Panc1 (cell line): Measurements from ENCODE around the gene AADACL3. TPM values are rescaled to one million over a fixed set of nuclear protein-coding genes. Genes with fewer than 3 reads are reported as not detected.

Experiments
- ATAC-seq: fragments of 200-7000 bp; cut with Tn5 transposase; 2 replicates; pipeline ENCODE4 v1.9.1; 2020; ENCODE audit warnings: mild to moderate bottlenecking, moderate library complexity
- BruUV-seq: library from RNA; stranded (reverse); fragments of 400-500 nt; replicated peaks from 2 replicates; lab custom pipeline; 2021; lab: Mats Ljungman, UMichigan
- CTCF ChIA-PET: fragments of 300-600 bp; sonication (Branson Sonifier 250); formaldehyde crosslinking; loops from one replicate; lab custom pipeline; 2022; ENCODE audit warnings: antibody characterized with exemption; lab: Charles Lee
- POLR2A ChIA-PET: fragments of 300-600 bp; sonication (Branson Sonifier 250); formaldehyde crosslinking; loops from one replicate; lab custom pipeline; 2022; ENCODE audit warnings: antibody characterized with exemption; lab: Charles Lee
- DNase-seq: peaks from one replicate; pipeline ENCODE4 v3.0.0-alpha.2; 2010; ENCODE audit warnings: low read depth, low spot score
- H3K27ac ChIP-seq: 2 replicates; pipeline ENCODE4 v1.5.1; 2011; ENCODE audit warnings: mild to moderate bottlenecking, low read length, inconsistent platforms
- H3K27me3 ChIP-seq: fragments of 200-500 bp; sonication (Bioruptor generic); 2 replicates; pipeline ENCODE4 v1.6.0; 2014; ENCODE audit warnings: low read length, inconsistent platforms; ENCODE audit not compliant: control insufficient read depth, insufficient read depth
- H3K36me3 ChIP-seq: fragments of 200-500 bp; sonication (Bioruptor generic); 2 replicates; pipeline ENCODE4 v1.5.1; 2014; ENCODE audit warnings: inconsistent platforms, mild to moderate bottlenecking, low read length, moderate library complexity; ENCODE audit not compliant: control insufficient read depth, insufficient read depth
- H3K4me1 ChIP-seq: 2 replicates; pipeline ENCODE4 v1.5.1; 2011; ENCODE audit warnings: inconsistent platforms, mild to moderate bottlenecking, low read length, moderate library complexity; ENCODE audit not compliant: control insufficient read depth, insufficient read depth
- H3K4me3 ChIP-seq, 2 experiments: 2 replicates each; pipeline ENCODE4 v1.5.1; 2011 to 2012; ENCODE audit warnings: low read depth in 2 of 2, low read length in 2 of 2, mild to moderate bottlenecking in 2 of 2, inconsistent platforms in 1 of 2, moderate library complexity in 1 of 2
- H3K9me3 ChIP-seq: fragments of 200-500 bp; sonication (Bioruptor generic); 2 replicates; pipeline ENCODE4 v1.5.1; 2014; ENCODE audit warnings: low read depth, mild to moderate bottlenecking, inconsistent platforms, low read length, moderate library complexity; ENCODE audit not compliant: control insufficient read depth, insufficient read depth
- POLR2AphosphoS5 ChIP-seq: IDR thresholded peaks from 2 replicates; pipeline ENCODE4 v1.6.1; 2012; ENCODE audit warnings: mild to moderate bottlenecking, low read depth, low read length, moderate library complexity
- SIN3A ChIP-seq: IDR thresholded peaks from 2 replicates; pipeline ENCODE4 v1.6.1; 2012; ENCODE audit warnings: low read depth, mild to moderate bottlenecking, low read length, moderate library complexity, borderline replicate concordance; ENCODE audit not compliant: insufficient read depth
- TCF7L2 ChIP-seq: IDR thresholded peaks from 2 replicates; pipeline ENCODE4 v1.6.1; 2011; ENCODE audit warnings: mild to moderate bottlenecking, low read depth, low read length, inconsistent platforms
- in situ Hi-C: cut with HindIII; loops from 2 replicates; pipeline ENCODE4 v1.10.0; 2016; ENCODE audit warnings: low sequenced_read_pairs, low pct_unique_long_range_greater_than_20kb
- intact Hi-C: fragments of 100-400 bp; cut with micrococcal nuclease; formaldehyde crosslinking; loops from one replicate; pipeline ENCODE4 v1.10.0; 2022; ENCODE audit not compliant: unreplicated experiment
- total RNA-seq: library from RNA; stranded (reverse); gene quantifications from one replicate; pipeline ENCODE4 v1.2.1, GENCODE V29; 2021; ENCODE audit not compliant: unreplicated experiment
- TF ChIP-seq, protein P1 (sequence below): fragments of 450-650 bp; IDR thresholded peaks from 2 replicates; pipeline ENCODE4 v1.5.1; 2017; ENCODE audit warnings: mild to moderate bottlenecking
- TF ChIP-seq, protein P2 (sequence below), 2 experiments: IDR thresholded peaks; 2 replicates each; pipeline ENCODE4 v1.6.1; 2011 to 2012; ENCODE audit warnings: low read depth in 2 of 2, control low read depth in 1 of 2, low read length in 1 of 2, mild to moderate bottlenecking in 1 of 2, moderate library complexity in 1 of 2; ENCODE audit not compliant: insufficient read depth in 1 of 2

The AADACL3 gene
- total RNA-seq, 1 experiment from 2014 or later, result not detected

DNA sequence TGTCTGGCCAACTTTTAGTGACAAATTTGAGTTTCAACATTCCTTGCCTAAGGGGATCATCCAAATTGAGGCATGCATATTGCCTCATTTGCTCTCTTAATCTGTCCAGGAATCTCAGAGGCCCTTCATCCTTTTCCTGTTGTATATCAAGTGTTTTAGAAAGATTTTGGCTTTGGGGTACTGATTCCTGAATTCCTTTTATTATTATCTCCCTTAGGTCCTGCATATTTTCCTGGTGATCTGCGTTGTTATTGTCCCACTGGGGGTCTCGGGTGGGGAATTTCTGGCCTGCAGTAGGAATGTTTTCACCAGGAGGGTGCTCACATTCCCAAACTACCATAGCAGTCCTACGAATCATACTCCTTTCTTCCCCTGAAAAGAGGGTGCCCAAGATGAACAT lies 4.4 kb upstream of the AADACL3 start:
- Histone ChIP-seq H3K4me3 (no peak overlapping the region), H3K9me3 (no peaks in the 10 kb centered on the region), H3K36me3 (no peaks in the 10 kb centered on the region), H3K4me1 (no peaks in the 10 kb centered on the region), H3K27me3 (peaks cover 2% of the 10 kb centered on the region; the same call in 1 of the 2 replicates), H3K27ac (no peak overlapping the region)
- ChIA-PET CTCF (no interaction called here), POLR2A (no interaction called here)
- intact Hi-C loops, result no loop called here
- no peak for TF ChIP-seq TCF7L2
- TF ChIP-seq SIN3A, result no peak
- TF ChIP-seq POLR2AphosphoS5, result no peak
- TF ChIP-seq, protein P1, sequence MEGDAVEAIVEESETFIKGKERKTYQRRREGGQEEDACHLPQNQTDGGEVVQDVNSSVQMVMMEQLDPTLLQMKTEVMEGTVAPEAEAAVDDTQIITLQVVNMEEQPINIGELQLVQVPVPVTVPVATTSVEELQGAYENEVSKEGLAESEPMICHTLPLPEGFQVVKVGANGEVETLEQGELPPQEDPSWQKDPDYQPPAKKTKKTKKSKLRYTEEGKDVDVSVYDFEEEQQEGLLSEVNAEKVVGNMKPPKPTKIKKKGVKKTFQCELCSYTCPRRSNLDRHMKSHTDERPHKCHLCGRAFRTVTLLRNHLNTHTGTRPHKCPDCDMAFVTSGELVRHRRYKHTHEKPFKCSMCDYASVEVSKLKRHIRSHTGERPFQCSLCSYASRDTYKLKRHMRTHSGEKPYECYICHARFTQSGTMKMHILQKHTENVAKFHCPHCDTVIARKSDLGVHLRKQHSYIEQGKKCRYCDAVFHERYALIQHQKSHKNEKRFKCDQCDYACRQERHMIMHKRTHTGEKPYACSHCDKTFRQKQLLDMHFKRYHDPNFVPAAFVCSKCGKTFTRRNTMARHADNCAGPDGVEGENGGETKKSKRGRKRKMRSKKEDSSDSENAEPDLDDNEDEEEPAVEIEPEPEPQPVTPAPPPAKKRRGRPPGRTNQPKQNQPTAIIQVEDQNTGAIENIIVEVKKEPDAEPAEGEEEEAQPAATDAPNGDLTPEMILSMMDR, result no peak
- TF ChIP-seq, protein P2, sequence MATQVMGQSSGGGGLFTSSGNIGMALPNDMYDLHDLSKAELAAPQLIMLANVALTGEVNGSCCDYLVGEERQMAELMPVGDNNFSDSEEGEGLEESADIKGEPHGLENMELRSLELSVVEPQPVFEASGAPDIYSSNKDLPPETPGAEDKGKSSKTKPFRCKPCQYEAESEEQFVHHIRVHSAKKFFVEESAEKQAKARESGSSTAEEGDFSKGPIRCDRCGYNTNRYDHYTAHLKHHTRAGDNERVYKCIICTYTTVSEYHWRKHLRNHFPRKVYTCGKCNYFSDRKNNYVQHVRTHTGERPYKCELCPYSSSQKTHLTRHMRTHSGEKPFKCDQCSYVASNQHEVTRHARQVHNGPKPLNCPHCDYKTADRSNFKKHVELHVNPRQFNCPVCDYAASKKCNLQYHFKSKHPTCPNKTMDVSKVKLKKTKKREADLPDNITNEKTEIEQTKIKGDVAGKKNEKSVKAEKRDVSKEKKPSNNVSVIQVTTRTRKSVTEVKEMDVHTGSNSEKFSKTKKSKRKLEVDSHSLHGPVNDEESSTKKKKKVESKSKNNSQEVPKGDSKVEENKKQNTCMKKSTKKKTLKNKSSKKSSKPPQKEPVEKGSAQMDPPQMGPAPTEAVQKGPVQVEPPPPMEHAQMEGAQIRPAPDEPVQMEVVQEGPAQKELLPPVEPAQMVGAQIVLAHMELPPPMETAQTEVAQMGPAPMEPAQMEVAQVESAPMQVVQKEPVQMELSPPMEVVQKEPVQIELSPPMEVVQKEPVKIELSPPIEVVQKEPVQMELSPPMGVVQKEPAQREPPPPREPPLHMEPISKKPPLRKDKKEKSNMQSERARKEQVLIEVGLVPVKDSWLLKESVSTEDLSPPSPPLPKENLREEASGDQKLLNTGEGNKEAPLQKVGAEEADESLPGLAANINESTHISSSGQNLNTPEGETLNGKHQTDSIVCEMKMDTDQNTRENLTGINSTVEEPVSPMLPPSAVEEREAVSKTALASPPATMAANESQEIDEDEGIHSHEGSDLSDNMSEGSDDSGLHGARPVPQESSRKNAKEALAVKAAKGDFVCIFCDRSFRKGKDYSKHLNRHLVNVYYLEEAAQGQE (IDR thresholded peaks at IDR 0.05; ENCODE audit: insufficient read depth in 1 of 2, low read depth in 2 of 2, low read length in 1 of 2), result no peak
- in situ Hi-C loops, result no loop called here
- no peak for DNase-seq
- no peak for ATAC-seq
- BruUV-seq, result no TSS peak

DNA sequence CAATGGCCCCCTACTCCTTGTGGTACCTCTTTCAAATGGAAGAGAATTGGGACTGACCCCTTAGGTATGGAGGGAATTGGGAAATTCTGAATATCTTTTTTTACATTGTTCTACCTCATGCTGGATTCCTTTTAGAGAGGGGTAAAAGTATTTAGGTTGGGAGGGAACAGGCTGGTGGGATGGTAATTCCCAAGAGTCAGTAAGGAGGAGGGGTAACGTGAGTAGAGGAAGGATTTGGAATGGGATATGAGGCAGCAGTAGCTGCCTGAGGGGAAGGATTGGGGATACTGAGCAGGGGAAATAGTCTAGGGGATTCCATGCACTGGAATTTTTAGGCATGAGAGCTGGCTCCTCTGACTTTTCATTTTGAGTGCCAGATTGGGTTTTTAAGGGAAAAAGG lies 3.8 kb upstream of the AADACL3 start:
- no TSS peak for BruUV-seq
- no peaks in the 10 kb centered on the region for H3K9me3 ChIP-seq
- TF ChIP-seq TCF7L2, result no peak
- TF ChIP-seq, protein P1, result no peak
- no peak for TF ChIP-seq POLR2AphosphoS5
- TF ChIP-seq SIN3A, result no peak
- TF ChIP-seq, protein P2 (IDR thresholded peaks at IDR 0.05; ENCODE audit: insufficient read depth in 1 of 2, low read depth in 2 of 2, low read length in 1 of 2), result no peak
- in situ Hi-C loops (no loop called here), intact Hi-C loops (no loop called here)
- H3K27me3 ChIP-seq, result peaks cover 2% of the 10 kb centered on the region; the same call in 1 of the 2 replicates
- no peak for ATAC-seq
- DNase-seq, result no peak
- H3K4me3 ChIP-seq, result no peak overlapping the region
- H3K27ac ChIP-seq, result no peak overlapping the region
- ChIA-PET POLR2A (no interaction called here), CTCF (no interaction called here)
- no peaks in the 10 kb centered on the region for H3K4me1 ChIP-seq
- H3K36me3 ChIP-seq, result no peaks in the 10 kb centered on the region
